Measurements from ENCODE around the gene SLC41A3. TPM values are rescaled to one million over a fixed set of nuclear protein-coding genes. Genes with fewer than 3 reads are reported as not detected.
A peak's percentile ranks its signal among the peaks of the same experiment; 100 is the strongest.

SLC41A3 gene
- total RNA-seq, 1 donor from 2014 or later: 52.3 TPM

GRCh38 chr3:126119976-126120375, 36.1 kb upstream of the SLC41A3 start:
- Mint-ChIP-seq H3K4me1 (ENCODE audit: unreplicated experiment) (no peaks in the 10 kb centered on the region), H3K27ac (ENCODE audit: unreplicated experiment) (no peak overlapping the region), H3K36me3 (ENCODE audit: low read depth, unreplicated experiment) (no peaks in the 10 kb centered on the region), H3K9me3 (ENCODE audit: unreplicated experiment) (no peaks in the 10 kb centered on the region), H3K4me3 (ENCODE audit: unreplicated experiment) (no peak overlapping the region), H3K27me3 (ENCODE audit: unreplicated experiment) (peaks cover 6% of the 10 kb centered on the region)
- TF ChIP-seq, protein P1, sequence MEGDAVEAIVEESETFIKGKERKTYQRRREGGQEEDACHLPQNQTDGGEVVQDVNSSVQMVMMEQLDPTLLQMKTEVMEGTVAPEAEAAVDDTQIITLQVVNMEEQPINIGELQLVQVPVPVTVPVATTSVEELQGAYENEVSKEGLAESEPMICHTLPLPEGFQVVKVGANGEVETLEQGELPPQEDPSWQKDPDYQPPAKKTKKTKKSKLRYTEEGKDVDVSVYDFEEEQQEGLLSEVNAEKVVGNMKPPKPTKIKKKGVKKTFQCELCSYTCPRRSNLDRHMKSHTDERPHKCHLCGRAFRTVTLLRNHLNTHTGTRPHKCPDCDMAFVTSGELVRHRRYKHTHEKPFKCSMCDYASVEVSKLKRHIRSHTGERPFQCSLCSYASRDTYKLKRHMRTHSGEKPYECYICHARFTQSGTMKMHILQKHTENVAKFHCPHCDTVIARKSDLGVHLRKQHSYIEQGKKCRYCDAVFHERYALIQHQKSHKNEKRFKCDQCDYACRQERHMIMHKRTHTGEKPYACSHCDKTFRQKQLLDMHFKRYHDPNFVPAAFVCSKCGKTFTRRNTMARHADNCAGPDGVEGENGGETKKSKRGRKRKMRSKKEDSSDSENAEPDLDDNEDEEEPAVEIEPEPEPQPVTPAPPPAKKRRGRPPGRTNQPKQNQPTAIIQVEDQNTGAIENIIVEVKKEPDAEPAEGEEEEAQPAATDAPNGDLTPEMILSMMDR (IDR thresholded peaks at IDR 0.05; ENCODE audit: unreplicated experiment): no peak
- DNase-seq (ENCODE audit: low spot score): no peak

GRCh38 chr3:126119008-126119675, 35.2 kb upstream of the SLC41A3 start:
- Mint-ChIP-seq H3K27ac (ENCODE audit: unreplicated experiment) (peak overlapping the region; percentile 24), H3K4me3 (ENCODE audit: unreplicated experiment) (no peak overlapping the region), H3K36me3 (ENCODE audit: low read depth, unreplicated experiment) (no peaks in the 10 kb centered on the region), H3K9me3 (ENCODE audit: unreplicated experiment) (no peaks in the 10 kb centered on the region), H3K27me3 (ENCODE audit: unreplicated experiment) (peaks cover 6% of the 10 kb centered on the region), H3K4me1 (ENCODE audit: unreplicated experiment) (no peaks in the 10 kb centered on the region)
- TF ChIP-seq, protein P1 (IDR thresholded peaks at IDR 0.05; ENCODE audit: unreplicated experiment): no peak
- DNase-seq (ENCODE audit: low spot score): no peak

GRCh38 chr3:126118591-126118990, 34.7 kb upstream of the SLC41A3 start:
- no peaks in the 10 kb centered on the region for H3K9me3 Mint-ChIP-seq (ENCODE audit: unreplicated experiment)
- no peak for DNase-seq (ENCODE audit: low spot score)
- H3K27me3 Mint-ChIP-seq (ENCODE audit: unreplicated experiment): peaks cover 6% of the 10 kb centered on the region
- no peak overlapping the region for H3K4me3 Mint-ChIP-seq (ENCODE audit: unreplicated experiment)
- no peak overlapping the region for H3K27ac Mint-ChIP-seq (ENCODE audit: unreplicated experiment)
- H3K4me1 Mint-ChIP-seq (ENCODE audit: unreplicated experiment): no peaks in the 10 kb centered on the region
- TF ChIP-seq, protein P1 (IDR thresholded peaks at IDR 0.05; ENCODE audit: unreplicated experiment): no peak
- no peaks in the 10 kb centered on the region for H3K36me3 Mint-ChIP-seq (ENCODE audit: low read depth, unreplicated experiment)

DNA sequence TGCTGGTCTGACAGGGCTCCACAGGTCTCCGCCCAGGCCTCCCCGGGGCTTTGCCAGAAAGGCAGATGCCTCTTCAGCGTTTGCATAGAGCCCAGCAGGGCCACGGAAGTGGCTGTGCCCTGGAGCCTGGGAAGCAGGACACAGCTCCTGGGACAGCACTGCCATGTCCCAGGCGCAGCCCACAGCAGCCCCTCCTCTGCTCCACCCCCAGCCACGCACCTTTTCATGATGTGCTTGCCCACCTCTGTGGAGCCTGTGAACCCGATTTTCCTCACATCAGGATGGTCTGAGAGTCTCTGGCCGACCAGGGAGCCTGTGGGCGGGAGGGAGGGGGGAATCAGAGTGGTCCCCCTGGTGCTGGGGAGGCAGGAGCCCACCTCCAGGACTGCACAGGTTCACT, 33.9 kb upstream of the SLC41A3 start:
- no peak for DNase-seq (ENCODE audit: low spot score)
- Mint-ChIP-seq H3K4me1 (ENCODE audit: unreplicated experiment) (no peaks in the 10 kb centered on the region), H3K27ac (ENCODE audit: unreplicated experiment) (no peak overlapping the region), H3K36me3 (ENCODE audit: low read depth, unreplicated experiment) (no peaks in the 10 kb centered on the region), H3K4me3 (ENCODE audit: unreplicated experiment) (no peak overlapping the region), H3K27me3 (ENCODE audit: unreplicated experiment) (peaks cover 6% of the 10 kb centered on the region), H3K9me3 (ENCODE audit: unreplicated experiment) (no peaks in the 10 kb centered on the region)
- TF ChIP-seq, protein P1 (IDR thresholded peaks at IDR 0.05; ENCODE audit: unreplicated experiment): no peak

DNA sequence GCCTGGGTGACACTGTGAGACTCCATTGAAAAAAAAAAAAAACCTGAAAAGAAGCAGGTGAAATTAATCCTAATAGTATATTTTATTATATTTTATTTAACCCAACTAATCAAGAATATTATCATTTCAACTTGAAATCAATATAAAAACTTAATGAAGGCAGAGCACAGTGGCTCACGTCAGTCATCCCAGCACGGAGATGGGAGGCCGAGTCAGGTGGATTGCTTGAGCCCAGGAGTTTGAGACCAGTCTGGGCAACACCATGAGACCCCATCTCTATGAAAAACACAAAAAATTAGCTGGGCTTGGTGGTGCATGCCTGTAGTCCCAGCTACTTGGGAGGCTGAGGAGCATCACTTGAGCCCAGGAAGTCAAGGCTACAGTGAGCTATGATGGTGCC, 33.3 kb upstream of the SLC41A3 start:
- H3K27ac Mint-ChIP-seq (ENCODE audit: unreplicated experiment): no peak overlapping the region
- peaks cover 6% of the 10 kb centered on the region for H3K27me3 Mint-ChIP-seq (ENCODE audit: unreplicated experiment)
- TF ChIP-seq, protein P1 (IDR thresholded peaks at IDR 0.05; ENCODE audit: unreplicated experiment): no peak
- no peaks in the 10 kb centered on the region for H3K9me3 Mint-ChIP-seq (ENCODE audit: unreplicated experiment)
- H3K36me3 Mint-ChIP-seq (ENCODE audit: low read depth, unreplicated experiment): no peaks in the 10 kb centered on the region
- no peak for DNase-seq (ENCODE audit: low spot score)
- H3K4me1 Mint-ChIP-seq (ENCODE audit: unreplicated experiment): no peaks in the 10 kb centered on the region
- no peak overlapping the region for H3K4me3 Mint-ChIP-seq (ENCODE audit: unreplicated experiment)
